LNCAP (cell line): ENCODE measurements around the gene RNF212B.

Experiments
- TF ChIP-seq, protein P1 (sequence below): fragments of 450-650 bp; IDR thresholded peaks from 2 replicates; pipeline ENCODE4 v1.5.1; 2017; ENCODE audit warnings: mild to moderate bottlenecking

Gene RNF212B, protein sequence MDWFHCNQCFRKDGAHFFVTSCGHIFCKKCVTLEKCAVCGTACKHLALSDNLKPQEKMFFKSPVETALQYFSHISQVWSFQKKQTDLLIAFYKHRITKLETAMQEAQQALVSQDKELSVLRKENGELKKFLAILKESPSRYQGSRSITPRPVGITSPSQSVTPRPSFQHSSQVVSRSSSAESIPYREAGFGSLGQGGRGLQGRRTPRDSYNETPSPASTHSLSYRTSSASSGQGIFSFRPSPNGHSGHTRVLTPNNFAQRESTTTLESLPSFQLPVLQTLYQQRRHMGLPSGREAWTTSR

DNA sequence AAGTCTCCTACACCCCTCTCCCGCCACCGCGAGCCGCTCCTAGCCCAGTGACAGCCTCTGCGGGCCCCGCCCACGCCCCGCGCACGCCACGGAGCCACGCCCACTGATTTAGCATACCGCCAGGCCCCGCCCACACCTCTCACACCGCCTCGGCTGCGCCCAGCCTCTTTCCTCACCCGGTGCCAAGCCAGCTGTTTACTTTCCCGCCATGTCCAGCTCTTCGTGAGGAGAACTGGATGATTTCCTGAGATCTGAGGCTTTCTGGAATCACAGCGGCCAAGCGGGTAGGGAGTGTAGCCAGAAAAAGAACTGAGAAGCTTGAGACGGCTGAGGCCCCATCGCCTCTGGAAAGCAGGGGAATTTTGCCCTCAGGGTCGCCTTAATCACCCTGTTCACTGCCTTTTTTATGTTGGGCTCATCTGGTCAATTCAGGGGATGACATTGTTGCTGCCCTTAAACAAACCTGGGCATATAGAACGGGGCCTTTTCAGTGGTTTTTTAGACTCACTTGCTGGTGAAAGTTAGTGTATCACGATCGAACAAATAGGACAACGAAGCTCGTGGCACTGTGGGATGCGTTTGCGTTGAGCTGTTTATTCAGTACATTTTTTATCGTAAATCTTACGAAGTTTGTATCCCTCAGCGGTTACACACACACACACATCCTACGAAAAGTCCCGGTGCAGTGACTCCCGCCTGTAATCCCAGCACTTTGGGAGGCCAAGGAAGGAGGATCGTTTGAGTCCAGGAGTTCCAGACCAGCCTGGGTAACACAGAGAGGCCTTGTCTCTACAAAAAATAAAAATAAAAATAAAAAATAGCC is at the start of gene RNF212B:
RNF212B (plus strand) TSS at position 165 of the 823 bp plus-strand sequence. CDS start 2,410 bp downstream, outside the sequence.
- TF ChIP-seq, protein P1, sequence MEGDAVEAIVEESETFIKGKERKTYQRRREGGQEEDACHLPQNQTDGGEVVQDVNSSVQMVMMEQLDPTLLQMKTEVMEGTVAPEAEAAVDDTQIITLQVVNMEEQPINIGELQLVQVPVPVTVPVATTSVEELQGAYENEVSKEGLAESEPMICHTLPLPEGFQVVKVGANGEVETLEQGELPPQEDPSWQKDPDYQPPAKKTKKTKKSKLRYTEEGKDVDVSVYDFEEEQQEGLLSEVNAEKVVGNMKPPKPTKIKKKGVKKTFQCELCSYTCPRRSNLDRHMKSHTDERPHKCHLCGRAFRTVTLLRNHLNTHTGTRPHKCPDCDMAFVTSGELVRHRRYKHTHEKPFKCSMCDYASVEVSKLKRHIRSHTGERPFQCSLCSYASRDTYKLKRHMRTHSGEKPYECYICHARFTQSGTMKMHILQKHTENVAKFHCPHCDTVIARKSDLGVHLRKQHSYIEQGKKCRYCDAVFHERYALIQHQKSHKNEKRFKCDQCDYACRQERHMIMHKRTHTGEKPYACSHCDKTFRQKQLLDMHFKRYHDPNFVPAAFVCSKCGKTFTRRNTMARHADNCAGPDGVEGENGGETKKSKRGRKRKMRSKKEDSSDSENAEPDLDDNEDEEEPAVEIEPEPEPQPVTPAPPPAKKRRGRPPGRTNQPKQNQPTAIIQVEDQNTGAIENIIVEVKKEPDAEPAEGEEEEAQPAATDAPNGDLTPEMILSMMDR: no peak

DNA sequence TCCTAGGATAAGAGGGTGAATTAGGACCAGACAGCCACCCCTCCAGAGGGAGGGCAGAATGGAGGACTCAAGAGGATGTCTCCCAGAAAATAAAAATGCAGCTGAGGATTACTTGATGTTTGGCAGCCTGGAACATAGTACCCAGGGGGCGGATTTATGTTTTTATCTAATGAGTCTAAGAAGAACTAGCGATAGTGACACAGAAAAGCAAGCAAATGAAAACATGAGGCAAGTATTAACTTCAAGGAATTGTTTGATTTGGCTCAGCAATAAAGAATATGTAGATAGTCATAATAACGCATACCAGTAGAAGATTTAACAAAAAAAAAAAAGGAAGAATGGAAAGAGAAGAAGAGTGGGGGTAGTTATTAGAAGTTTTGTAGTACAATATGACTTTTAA is 44.3 kb upstream of the RNF212B start:
- TF ChIP-seq, protein P1: no peak

DNA sequence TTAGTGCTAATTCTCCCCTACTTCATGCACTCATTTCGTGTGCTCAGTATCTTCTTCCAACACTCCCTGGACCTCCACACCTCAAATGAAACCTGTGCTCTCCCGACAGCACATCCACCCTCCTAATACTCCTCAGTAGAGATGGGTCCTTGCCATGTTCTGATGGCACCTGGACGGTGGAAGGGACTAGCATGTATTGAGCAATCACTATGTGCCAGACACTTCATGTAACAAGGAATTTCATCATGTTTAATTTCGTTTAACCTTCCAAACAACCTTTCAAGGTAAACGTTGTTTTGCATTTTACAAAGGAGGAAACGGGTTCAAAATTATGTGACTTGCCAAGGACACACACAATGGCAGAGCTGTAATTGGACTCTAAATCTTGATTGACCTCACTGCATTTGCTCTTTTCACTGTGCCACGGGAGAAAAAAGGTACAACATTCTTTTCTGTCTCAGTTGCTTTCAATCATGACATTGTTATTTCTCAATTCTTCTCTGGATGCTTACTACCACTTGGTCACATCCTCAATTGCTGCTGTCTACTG is 42.1 kb upstream of the RNF212B start:
- TF ChIP-seq, protein P1: no peak

DNA sequence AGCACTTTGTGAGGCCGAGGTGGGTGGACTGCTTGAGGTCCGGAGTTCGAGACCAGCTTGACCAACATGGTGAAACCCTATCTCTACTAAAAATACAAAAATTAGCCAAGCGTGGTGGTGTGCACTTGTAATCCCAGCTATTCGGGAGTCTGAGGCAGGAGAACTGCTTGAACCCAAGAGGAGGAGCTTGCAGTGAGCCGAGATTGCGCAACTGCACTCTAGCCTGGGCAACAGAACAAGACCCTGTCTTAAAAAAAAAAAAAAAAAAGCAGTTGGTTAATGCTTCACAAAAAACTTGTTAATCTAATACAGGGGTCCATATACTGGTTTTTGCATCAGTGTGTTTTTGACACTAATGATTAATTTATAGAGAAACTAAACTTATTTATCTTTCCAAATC is 35.7 kb upstream of the RNF212B start:
- TF ChIP-seq, protein P1: no peak

DNA sequence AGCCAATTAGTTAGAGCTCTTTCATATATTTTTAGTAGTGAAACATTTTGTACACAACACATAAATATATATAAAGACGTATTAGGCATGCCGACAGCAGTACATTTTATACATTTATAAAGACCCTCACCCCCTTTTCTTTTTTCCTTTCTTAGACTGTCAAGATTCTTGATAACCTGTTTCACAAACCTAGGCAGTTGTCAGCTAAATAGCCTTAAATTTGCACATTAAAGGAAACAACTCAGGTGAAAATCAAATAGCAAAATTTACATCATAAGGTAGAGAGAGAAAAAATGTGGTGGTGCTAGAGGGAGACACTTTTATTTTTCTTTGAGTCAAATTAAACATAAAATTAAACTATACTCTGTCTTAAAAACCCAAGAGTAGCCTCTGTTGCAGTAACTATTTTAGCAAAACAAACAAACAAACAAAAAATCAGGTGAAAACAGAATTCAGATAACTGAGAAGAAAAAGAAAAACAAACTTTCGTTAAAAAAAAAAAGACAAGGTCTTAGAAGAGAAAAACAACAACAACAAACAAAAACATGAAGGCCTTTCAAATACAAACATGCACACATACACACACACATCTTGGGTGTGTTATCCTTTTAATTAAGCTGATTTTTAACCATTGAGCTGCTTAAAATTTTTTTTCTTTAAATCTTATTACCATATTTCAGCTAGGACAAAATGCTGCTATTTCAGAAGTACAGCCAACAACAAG is 31.2 kb upstream of the RNF212B start:
- TF ChIP-seq, protein P1: no peak

DNA sequence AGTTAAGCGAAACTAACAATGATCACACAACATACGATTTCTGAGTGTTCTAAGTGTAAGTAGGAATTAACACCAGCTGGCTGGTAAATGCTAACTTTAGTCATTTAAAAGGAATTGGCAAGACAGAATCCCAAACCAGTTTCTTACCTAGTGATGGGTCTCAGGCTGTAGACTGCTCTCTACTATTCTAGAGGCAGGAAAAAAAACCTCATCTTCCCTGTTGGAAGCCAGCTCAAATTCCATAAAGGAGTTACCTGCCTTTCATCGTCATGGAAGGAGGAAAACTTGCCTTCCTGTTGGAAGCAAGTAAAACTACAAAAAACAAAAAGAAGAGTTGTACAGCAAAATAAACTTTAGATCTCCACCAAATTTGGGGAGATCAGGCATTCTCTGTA is 30.6 kb upstream of the RNF212B start:
- TF ChIP-seq, protein P1: no peak

DNA sequence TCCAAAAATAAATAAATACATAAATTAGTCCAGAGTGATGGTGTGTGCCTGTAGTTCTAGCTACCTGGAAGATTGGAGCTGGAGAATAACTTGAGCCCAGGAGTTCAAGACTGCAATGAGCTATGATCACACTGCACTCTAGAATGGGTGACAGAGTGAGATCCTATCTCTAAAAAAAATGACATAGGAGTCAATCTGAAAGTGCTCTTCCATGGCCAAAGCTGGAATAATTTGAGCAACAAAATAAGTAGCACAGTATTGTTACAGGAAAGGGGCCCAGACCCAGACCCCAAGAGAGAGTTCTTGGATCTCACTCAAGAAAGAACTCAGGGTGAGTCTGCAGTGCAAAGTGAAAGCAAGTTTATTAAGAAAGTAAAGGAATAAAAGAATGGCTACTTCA is 29.4 kb upstream of the RNF212B start:
- TF ChIP-seq, protein P1: no peak
